Ascending aorta (tissue), 2 donors: ENCODE measurements around the gene SLC7A6. TPM values are rescaled to one million over a fixed set of nuclear protein-coding genes. Genes with fewer than 3 reads are reported as not detected.

Source experiments
- DNase-seq, 2 donors: peaks; one replicate each; pipeline ENCODE4 v3.0.0-alpha.2; 2019; ENCODE audit warnings: low spot score in 2 of 2
- H3K27ac ChIP-seq, 2 donors: fragments of 200-600 bp; sonication (generic); one replicate each; pipeline ENCODE4 v1.5.1; 2016 to 2017; ENCODE audit warnings: mild to moderate bottlenecking in 1 of 2
- H3K27me3 ChIP-seq: fragments of 200-600 bp; sonication (generic); one replicate; pipeline ENCODE4 v1.5.1; 2017
- H3K36me3 ChIP-seq, 2 donors: fragments of 200-600 bp; sonication (generic); one replicate each; pipeline ENCODE4 v1.5.1; 2016
- H3K4me1 ChIP-seq, 2 donors: fragments of 200-600 bp; sonication (generic); one replicate each; pipeline ENCODE4 v1.5.1; 2016 to 2017; ENCODE audit warnings: mild to moderate bottlenecking in 1 of 2
- H3K4me3 ChIP-seq, 2 donors: fragments of 200-600 bp; sonication (generic); one replicate each; pipeline ENCODE4 v1.5.1; 2016 to 2017; ENCODE audit warnings: mild to moderate bottlenecking in 1 of 2
- H3K9me3 ChIP-seq, 2 donors: fragments of 200-600 bp; sonication (generic); one replicate each; pipeline ENCODE4 v1.5.1; 2016
- intact Hi-C: fragments of 100-400 bp; cut with DNase I; formaldehyde crosslinking; loops from one replicate; pipeline ENCODE4 v1.15.1; 2023
- total RNA-seq: library from RNA; depleted of rRNA; stranded (reverse); fragments of >200 nt; gene quantifications from one replicate; pipeline ENCODE4 v1.1.0, GENCODE V29; 2016
- TF ChIP-seq, protein P1 (sequence below), 3 experiments: fragments of 200-600 bp in 2 of 3; fragments of 450-650 bp in 1 of 3; sonication (generic) in 2 of 3; IDR thresholded peaks; one replicate each; pipeline ENCODE4 v1.5.1; 2016 to 2019; ENCODE audit warnings: antibody characterized with exemption in 3 of 3, mild to moderate bottlenecking in 1 of 3, moderate library complexity in 1 of 3

SLC7A6 gene
- total RNA-seq, 1 donor from 2014 or later, result 27.7 TPM

DNA sequence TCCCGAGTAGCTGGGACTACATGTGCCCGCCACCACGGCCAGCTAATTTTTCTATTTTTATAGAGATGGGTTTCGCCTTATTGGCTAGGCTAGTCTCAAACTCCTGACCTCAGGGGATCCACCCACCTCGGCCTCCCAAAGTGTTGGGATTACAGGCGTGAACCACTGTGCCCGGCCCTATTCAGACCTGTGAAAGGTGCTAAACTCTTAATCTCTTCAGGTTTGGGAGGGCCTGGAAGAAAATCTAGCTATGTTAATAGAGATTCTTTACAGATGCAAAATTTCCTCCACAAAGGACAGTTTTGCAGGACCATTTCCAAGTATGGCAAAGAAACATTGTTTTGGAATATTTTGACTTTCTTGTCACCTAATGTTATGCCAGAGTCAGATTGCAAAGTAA lies 22.2 kb upstream of the SLC7A6 start:
- no peak for DNase-seq
- no peaks in the 10 kb centered on the region for H3K36me3 ChIP-seq
- TF ChIP-seq, protein P1, sequence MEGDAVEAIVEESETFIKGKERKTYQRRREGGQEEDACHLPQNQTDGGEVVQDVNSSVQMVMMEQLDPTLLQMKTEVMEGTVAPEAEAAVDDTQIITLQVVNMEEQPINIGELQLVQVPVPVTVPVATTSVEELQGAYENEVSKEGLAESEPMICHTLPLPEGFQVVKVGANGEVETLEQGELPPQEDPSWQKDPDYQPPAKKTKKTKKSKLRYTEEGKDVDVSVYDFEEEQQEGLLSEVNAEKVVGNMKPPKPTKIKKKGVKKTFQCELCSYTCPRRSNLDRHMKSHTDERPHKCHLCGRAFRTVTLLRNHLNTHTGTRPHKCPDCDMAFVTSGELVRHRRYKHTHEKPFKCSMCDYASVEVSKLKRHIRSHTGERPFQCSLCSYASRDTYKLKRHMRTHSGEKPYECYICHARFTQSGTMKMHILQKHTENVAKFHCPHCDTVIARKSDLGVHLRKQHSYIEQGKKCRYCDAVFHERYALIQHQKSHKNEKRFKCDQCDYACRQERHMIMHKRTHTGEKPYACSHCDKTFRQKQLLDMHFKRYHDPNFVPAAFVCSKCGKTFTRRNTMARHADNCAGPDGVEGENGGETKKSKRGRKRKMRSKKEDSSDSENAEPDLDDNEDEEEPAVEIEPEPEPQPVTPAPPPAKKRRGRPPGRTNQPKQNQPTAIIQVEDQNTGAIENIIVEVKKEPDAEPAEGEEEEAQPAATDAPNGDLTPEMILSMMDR (IDR thresholded peaks at IDR 0.05), result no peak
- no peak overlapping the region for H3K27ac ChIP-seq
- intact Hi-C loops, result no loop called here
- H3K4me1 ChIP-seq, result peaks cover 16 to 25% of the 10 kb centered on the region in 2 donors
- H3K4me3 ChIP-seq, result no peak overlapping the region
- no peaks in the 10 kb centered on the region for H3K9me3 ChIP-seq
- H3K27me3 ChIP-seq, result no peaks in the 10 kb centered on the region

DNA sequence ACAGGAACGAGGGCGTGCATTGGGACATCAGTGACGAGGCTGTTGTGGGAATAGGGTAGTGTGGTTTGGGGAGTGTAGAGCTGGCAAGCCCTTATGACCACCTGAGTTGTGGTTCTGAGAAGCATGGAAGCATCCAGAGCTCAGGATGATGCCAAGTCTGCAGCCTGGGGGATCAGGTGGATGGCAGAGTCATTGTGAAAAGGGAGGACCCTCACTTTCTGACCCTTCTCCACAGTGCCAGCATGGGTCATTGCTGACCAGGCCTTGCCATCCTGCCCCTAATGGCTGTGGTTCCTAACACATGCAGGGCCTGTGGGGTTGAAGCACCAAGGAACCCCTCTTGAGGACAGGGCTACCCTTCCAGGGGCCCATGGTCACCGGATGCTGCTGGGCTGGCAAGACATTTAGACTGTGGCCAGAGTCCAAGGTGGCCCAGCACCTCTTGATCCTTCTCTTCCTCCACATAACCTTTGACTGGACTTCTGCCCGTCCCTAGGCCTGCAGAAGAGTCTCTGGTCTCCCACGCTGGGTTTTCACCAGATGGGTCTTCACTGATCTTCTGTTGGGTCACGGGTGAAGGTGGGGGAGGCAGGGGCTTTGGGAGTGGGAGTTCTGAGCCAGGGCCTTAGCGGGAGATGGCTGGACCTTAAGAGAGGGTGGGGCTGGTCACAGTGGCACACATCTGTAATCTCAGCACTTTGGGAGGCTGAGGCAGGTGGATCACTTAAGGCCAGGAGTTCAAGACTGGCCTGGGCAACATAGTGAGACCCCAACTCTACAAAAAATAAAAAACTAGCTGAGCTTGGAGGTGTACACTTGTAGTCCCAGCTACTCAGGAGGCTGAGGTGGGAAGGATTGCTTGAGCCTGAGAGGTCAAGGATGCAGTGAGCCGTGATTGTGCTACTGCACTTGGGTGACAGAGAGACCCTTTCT lies 21.1 kb upstream of the SLC7A6 start:
- TF ChIP-seq, protein P1 (IDR thresholded peaks at IDR 0.05), result no peak
- no peak for DNase-seq
- H3K27ac ChIP-seq, result no peak overlapping the region
- no peak overlapping the region for H3K4me3 ChIP-seq
- no peaks in the 10 kb centered on the region for H3K27me3 ChIP-seq
- intact Hi-C loops, result no loop called here
- no peaks in the 10 kb centered on the region for H3K36me3 ChIP-seq
- H3K4me1 ChIP-seq, result peaks cover 24 to 32% of the 10 kb centered on the region in 2 donors
- no peaks in the 10 kb centered on the region for H3K9me3 ChIP-seq

DNA sequence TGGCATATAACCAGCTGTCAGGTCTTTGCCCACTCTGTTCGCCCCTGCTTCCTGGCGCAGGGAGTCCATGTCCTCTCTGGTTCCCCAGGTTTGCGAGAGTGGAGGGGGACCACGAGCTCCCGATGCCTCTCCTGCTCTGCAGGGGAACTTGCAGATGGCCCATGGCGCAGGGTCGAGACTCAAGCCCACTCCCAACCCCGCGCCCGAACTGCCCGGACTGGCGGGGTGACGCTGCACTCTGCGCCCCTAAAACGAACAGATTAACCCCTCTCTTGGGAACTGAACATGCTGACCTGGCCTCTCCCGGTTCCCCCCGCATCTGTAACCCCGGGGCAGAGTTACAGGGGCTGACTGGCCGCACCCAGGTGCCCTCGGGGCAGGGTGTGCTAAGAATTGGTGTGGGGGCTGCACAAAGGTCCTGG lies 19.8 kb upstream of the SLC7A6 start:
- Histone ChIP-seq H3K27ac (no peak overlapping the region), H3K9me3 (no peaks in the 10 kb centered on the region), H3K36me3 (peaks cover 4 to 6% of the 10 kb centered on the region in 2 donors), H3K27me3 (no peaks in the 10 kb centered on the region), H3K4me3 (peak overlapping the region; percentile 67 to 92), H3K4me1 (peaks cover 24 to 34% of the 10 kb centered on the region in 2 donors)
- intact Hi-C loops, result no loop called here
- TF ChIP-seq, protein P1 (IDR thresholded peaks at IDR 0.05), result no peak
- no peak for DNase-seq

DNA sequence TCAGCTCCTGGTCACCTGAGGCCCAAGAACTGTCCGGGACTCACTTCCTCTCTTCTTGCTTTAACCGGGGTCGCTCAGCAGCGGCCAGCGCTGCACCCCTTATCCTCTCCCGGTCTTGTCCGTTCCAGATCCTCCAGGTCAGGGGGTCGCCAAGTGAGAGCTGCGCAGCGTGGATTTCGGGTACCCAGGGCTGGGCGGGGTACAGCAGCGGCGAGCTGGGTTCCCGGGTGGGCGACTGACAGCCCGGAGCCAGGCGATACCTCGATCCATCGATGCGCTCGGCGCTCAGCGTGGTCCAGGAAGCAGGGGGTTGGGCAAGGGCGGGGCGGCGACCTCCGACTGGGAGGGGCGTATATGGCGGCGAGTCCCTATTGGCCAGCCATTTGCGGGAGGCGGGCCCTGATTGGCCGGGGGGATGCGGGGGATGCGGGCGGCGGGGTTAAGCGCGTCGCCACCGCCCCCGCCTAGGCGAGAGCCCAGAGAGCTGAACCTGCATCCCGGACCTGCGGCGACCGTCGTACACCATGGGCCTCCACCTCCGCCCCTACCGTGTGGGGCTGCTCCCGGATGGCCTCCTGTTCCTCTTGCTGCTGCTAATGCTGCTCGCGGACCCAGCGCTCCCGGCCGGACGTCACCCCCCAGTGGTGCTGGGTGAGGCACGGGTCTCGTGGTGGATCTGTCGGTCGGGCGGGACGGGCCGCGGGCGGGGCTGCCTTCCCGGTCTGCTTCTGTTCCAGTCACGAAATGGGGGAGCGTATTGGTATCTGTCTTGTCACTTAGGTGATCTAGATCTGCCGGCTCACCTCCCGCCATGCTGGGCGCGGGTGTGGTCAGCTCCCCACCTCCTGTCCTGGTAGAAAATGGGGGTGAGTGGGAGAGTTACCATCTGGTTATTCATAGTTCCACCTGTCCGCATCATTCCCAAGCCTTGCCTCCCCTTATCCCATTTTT lies 19.1 kb upstream of the SLC7A6 start, which contains the start of gene PLA2G15:
Gene PLA2G15, plus strand, starts transcription at position 471 of the 951 bp plus-strand sequence. Its CDS starts 54 bp downstream, at position 525.
- TF ChIP-seq, protein P1 (IDR thresholded peaks at IDR 0.05), result no peak
- peaks cover 24 to 34% of the 10 kb centered on the region in 2 donors for H3K4me1 ChIP-seq
- intact Hi-C loops, result loop anchor here (1.0 kb wide), 1 partner anchor 19 kb away; the partner anchor contains the start of gene SLC7A6
- no peaks in the 10 kb centered on the region for H3K27me3 ChIP-seq
- peak; percentile 72 to 97 for DNase-seq
- no peaks in the 10 kb centered on the region for H3K9me3 ChIP-seq
- H3K4me3 ChIP-seq, result peak within 1 kb of the TSS; percentile 67 to 92
- peaks cover 11 to 12% of the 10 kb centered on the region in 2 donors for H3K36me3 ChIP-seq
- peak within 1 kb of the TSS; percentile 6 to 75 for H3K27ac ChIP-seq

DNA sequence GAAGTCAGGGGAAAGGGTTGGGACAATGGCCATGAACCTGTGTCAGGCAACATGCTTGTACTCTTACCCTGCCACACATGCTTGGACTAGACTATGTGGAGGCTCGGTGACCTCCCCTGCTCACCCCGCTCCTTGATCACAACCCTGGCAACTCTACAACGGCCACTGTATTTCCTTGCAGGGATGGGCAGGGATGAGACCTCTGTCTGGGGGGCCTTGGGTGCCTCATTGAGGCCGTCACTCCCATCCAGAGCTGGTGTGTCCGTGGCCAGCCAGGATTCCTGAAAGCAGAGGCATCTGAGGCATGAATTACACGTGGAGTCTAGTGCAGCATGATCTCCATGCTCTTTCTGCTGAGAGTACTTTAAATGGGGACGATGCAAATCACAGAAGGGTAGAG lies 18.2 kb upstream of the SLC7A6 start:
- intact Hi-C loops, result no loop called here
- Histone ChIP-seq H3K4me3 (peak overlapping the region; percentile 67 to 92), H3K36me3 (peaks cover 20% of the 10 kb centered on the region in 2 donors), H3K27me3 (no peaks in the 10 kb centered on the region), H3K9me3 (no peaks in the 10 kb centered on the region), H3K27ac (peak overlapping the region; percentile 6 to 75), H3K4me1 (peaks cover 24 to 34% of the 10 kb centered on the region in 2 donors)
- TF ChIP-seq, protein P1 (IDR thresholded peaks at IDR 0.05), result no peak
- DNase-seq, result no peak
